HepG2 (cell line): Measurements from ENCODE around the gene PTH. TPM values are rescaled to one million over a fixed set of nuclear protein-coding genes. Genes with fewer than 3 reads are reported as not detected.
A peak's percentile ranks its signal among the peaks of the same experiment; 100 is the strongest.

ENCODE experiments used
- ARNTL ChIP-seq: sonication (generic); formaldehyde crosslinking; IDR thresholded peaks from 2 replicates; pipeline ENCODE4 v1.4.0; 2020; ENCODE audit warnings: mild to moderate bottlenecking, missing genetic modification reagents
- CEBPZ ChIP-seq: IDR thresholded peaks from 2 replicates; pipeline ENCODE4 v1.6.1; 2012; ENCODE audit warnings: low read length, improper control_type of control experiment
- CENPX ChIP-seq: sonication (generic); formaldehyde crosslinking; IDR thresholded peaks from 2 replicates; pipeline ENCODE4 v1.9.0; 2021; ENCODE audit warnings: mild to moderate bottlenecking, missing genetic modification reagents, moderate library complexity
- EHMT2 ChIP-seq: fragments of 200-600 bp; sonication (generic); IDR thresholded peaks from 2 replicates; pipeline ENCODE4 v1.7.0; 2017; ENCODE audit warnings: antibody characterized with exemption, low read depth, low read length, borderline replicate concordance
- GABPB1 ChIP-seq: IDR thresholded peaks from 2 replicates; pipeline ENCODE4 v1.6.1; 2016; ENCODE audit warnings: mild to moderate bottlenecking, missing genetic modification reagents, moderate library complexity, missing compliant biosample characterization
- KLF9 ChIP-seq: IDR thresholded peaks from 2 replicates; pipeline ENCODE4 v1.6.1; 2016; ENCODE audit warnings: low read depth
- MAZ ChIP-seq, 2 experiments: sonication (generic) in 1 of 2; formaldehyde crosslinking in 1 of 2; IDR thresholded peaks; 2 replicates each; pipeline versions ENCODE4 v1.5.0 to v1.6.1; 2012 to 2020; ENCODE audit warnings: low read depth in 2 of 2, mild to moderate bottlenecking in 2 of 2, borderline replicate concordance in 1 of 2, improper control_type of control experiment in 1 of 2, low read length in 1 of 2, missing genetic modification reagents in 1 of 2, moderate library complexity in 1 of 2
- MTA3 ChIP-seq: sonication (generic); formaldehyde crosslinking; IDR thresholded peaks from 2 replicates; pipeline ENCODE4 v1.4.0; 2020; ENCODE audit warnings: missing genetic modification reagents
- NFE2 ChIP-seq: sonication (generic); formaldehyde crosslinking; IDR thresholded peaks from 2 replicates; pipeline ENCODE4 v1.4.0; 2020; ENCODE audit warnings: missing genetic modification reagents
- PBX2 ChIP-seq: IDR thresholded peaks from 2 replicates; pipeline ENCODE4 v1.6.1; 2016; ENCODE audit warnings: control low read depth
- POGK ChIP-seq: sonication (generic); formaldehyde crosslinking; conservative IDR thresholded peaks from 2 replicates; pipeline ENCODE4 v1.8.0; 2022; ENCODE audit warnings: mild to moderate bottlenecking, moderate library complexity, missing genetic modification reagents
- RBFOX2 ChIP-seq: fragments of 200-400 bp; formaldehyde crosslinking; IDR thresholded peaks from 2 replicates; pipeline ENCODE4 v1.6.1; 2017; ENCODE audit warnings: low read depth, mild to moderate bottlenecking, low read length
- RFX1 ChIP-seq: fragments of 450-650 bp; IDR thresholded peaks from 2 replicates; pipeline ENCODE4 v1.6.1; 2017
- RXRA ChIP-seq: sonication (generic); formaldehyde crosslinking; IDR thresholded peaks from 2 replicates; pipeline ENCODE4 v1.5.1; 2020; ENCODE audit warnings: missing genetic modification reagents
- SMAD9 ChIP-seq: sonication (generic); formaldehyde crosslinking; IDR thresholded peaks from 2 replicates; pipeline ENCODE4 v1.5.1; 2020; ENCODE audit warnings: mild to moderate bottlenecking, missing genetic modification reagents
- ZFX ChIP-seq: sonication (generic); formaldehyde crosslinking; IDR thresholded peaks from 2 replicates; pipeline ENCODE4 v1.4.0; 2020; ENCODE audit warnings: mild to moderate bottlenecking, low read depth, missing genetic modification reagents, moderate library complexity
- ZNF501 ChIP-seq: sonication (generic); formaldehyde crosslinking; IDR thresholded peaks from 2 replicates; pipeline ENCODE4 v1.5.1; 2020; ENCODE audit warnings: mild to moderate bottlenecking, moderate library complexity, missing genetic modification reagents
- ZNF747 ChIP-seq: sonication (generic); formaldehyde crosslinking; IDR thresholded peaks from 2 replicates; pipeline ENCODE4 v1.8.1; 2023; ENCODE audit warnings: missing genetic modification reagents, mild to moderate bottlenecking, borderline replicate concordance
- ZNF784 ChIP-seq: sonication (generic); formaldehyde crosslinking; IDR thresholded peaks from 2 replicates; pipeline ENCODE4 v1.5.1; 2020; ENCODE audit warnings: missing genetic modification reagents, mild to moderate bottlenecking, borderline replicate concordance
- polyA plus RNA-seq, 8 experiments: library from polyadenylated mRNA; depleted of rRNA in 3 of 8; stranded (reverse) in 7 of 8; unstranded in 1 of 8; fragments of >200 nt; fragmentation: Illumina TruSeq in 4 of 8; extraction: Trizol in 4 of 8; gene quantifications; 2 replicates each; pipeline versions ENCODE4 v1.2.1 to v1.2.3, GENCODE V29; 2011 to 2016; ENCODE audit warnings: low read depth in 4 of 8, missing spikeins in 1 of 8, mixed read lengths in 1 of 8; ENCODE audit not compliant: insufficient read depth in 1 of 8
- total RNA-seq, 5 experiments: library from RNA; depleted of rRNA; stranded (reverse); fragments of >200 nt; fragmentation: Illumina TruSeq; extraction: Trizol; gene quantifications; 2 replicates each; pipeline ENCODE4 v1.2.3, GENCODE V29; 2016; ENCODE audit warnings: low read depth in 1 of 5
- TF ChIP-seq, protein P1 (sequence below): sonication (generic); formaldehyde crosslinking; IDR thresholded peaks from 2 replicates; pipeline ENCODE4 v1.4.0; 2020; ENCODE audit warnings: missing genetic modification reagents

The PTH gene
- total and polyA plus RNA-seq, 2 of the 13 experiments (the other 11 are each of a cell fraction or from before 2014, with no cell fraction given): not detected

DNA sequence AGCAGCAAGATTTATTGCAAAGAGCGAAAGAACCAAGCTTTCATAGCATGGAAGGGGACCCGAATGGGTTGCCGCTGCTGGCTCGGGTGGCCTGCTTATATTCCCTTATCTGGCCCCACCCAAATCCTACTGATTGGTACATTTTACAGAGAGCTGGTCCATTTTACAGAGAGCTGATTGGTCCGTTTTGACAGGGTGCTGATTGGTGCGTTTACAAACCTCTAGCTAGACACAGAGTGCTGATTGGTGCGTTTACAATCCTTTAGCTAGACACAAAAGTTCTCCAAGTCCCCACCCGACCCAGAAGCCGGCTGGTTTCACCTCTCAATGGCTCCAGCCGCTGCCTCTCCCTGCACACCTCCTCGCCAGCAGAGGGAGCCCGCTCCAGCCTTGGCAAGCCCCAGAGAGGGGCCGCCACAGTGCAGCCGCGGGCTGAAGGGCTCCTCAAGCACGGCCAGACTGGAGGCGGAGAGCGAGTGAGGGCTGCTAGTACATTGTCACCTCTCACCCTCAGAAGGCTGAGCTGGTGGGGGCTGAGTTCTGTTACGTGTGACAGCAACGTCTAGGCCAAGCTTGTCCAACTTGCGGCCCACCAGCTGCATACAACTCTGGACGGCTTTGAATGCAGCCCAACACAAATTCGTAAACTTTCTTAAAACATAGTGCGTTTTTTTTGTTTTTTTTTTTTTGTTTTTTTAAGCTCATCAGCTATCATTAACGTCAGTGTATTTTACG lies 8.7 kb downstream of the PTH start (continued):
- TF ChIP-seq ZNF501 (CRISPR knock-in tag): peak; percentile 68; the same call in 1 of the 2 replicates
- TF ChIP-seq MTA3 (CRISPR knock-in tag): no peak
- TF ChIP-seq PBX2 (CRISPR knock-in tag): no peak
- TF ChIP-seq MAZ (IDR thresholded peaks at IDR 0.05; ENCODE audit: borderline replicate concordance, low read depth, low read length): peak; percentile 21; the same call in 1 of the 2 replicates
- TF ChIP-seq MAZ (CRISPR knock-in tag; IDR thresholded peaks at IDR 0.05; ENCODE audit: low read depth): 0 out of 2 replicates have a peak, but pooled peaks have one; percentile 49
- peak; percentile 68 for TF ChIP-seq ZFX (CRISPR knock-in tag)
- TF ChIP-seq ZNF784 (CRISPR knock-in tag): no peak; the same call in 1 of the 2 replicates
- 0 out of 2 replicates have a peak, but pooled peaks have one; percentile 42 for TF ChIP-seq POGK
- TF ChIP-seq NFE2 (CRISPR knock-in tag): no peak
- 0 out of 2 replicates have a peak, but pooled peaks have one; percentile 28 for TF ChIP-seq RXRA (CRISPR knock-in tag)
- 0 out of 2 replicates have a peak, but pooled peaks have one; percentile 23 for TF ChIP-seq RBFOX2
- TF ChIP-seq, protein P1, sequence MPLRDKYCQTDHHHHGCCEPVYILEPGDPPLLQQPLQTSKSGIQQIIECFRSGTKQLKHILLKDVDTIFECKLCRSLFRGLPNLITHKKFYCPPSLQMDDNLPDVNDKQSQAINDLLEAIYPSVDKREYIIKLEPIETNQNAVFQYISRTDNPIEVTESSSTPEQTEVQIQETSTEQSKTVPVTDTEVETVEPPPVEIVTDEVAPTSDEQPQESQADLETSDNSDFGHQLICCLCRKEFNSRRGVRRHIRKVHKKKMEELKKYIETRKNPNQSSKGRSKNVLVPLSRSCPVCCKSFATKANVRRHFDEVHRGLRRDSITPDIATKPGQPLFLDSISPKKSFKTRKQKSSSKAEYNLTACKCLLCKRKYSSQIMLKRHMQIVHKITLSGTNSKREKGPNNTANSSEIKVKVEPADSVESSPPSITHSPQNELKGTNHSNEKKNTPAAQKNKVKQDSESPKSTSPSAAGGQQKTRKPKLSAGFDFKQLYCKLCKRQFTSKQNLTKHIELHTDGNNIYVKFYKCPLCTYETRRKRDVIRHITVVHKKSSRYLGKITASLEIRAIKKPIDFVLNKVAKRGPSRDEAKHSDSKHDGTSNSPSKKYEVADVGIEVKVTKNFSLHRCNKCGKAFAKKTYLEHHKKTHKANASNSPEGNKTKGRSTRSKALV (CRISPR knock-in tag): 0 out of 2 replicates have a peak, but pooled peaks have one; percentile 23
- TF ChIP-seq ARNTL (CRISPR knock-in tag): no peak
- no peak for TF ChIP-seq SMAD9 (CRISPR knock-in tag)
- TF ChIP-seq CENPX: no peak
- TF ChIP-seq RFX1: no peak
- TF ChIP-seq GABPB1 (CRISPR knock-in tag): peak; percentile 71
- no peak for TF ChIP-seq CEBPZ
- TF ChIP-seq ZNF747: no peak
- TF ChIP-seq EHMT2: no peak
- peak; percentile 74; the same call in 1 of the 2 replicates for TF ChIP-seq KLF9 (CRISPR knock-in tag)
